GM19023 (cell line): ENCODE results near the gene CYTH4.
"Not testable (repeated sequence)": the region's sequence is repeated elsewhere in the genome, so short reads cannot be mapped to it uniquely, and the experiment has no call there.

Source experiments
- ATAC-seq: cut with Tn5 transposase; IDR thresholded peaks from one replicate; pipeline ENCODE4 v1.9.1; 2021; ENCODE audit warnings: mild to moderate bottlenecking, moderate library complexity; ENCODE audit not compliant: unreplicated experiment

CYTH4 gene, protein sequence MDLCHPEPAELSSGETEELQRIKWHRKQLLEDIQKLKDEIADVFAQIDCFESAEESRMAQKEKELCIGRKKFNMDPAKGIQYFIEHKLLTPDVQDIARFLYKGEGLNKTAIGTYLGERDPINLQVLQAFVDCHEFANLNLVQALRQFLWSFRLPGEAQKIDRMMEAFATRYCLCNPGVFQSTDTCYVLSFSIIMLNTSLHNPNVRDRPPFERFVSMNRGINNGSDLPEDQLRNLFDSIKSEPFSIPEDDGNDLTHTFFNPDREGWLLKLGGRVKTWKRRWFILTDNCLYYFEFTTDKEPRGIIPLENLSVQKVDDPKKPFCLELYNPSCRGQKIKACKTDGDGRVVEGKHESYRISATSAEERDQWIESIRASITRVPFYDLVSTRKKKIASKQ

DNA sequence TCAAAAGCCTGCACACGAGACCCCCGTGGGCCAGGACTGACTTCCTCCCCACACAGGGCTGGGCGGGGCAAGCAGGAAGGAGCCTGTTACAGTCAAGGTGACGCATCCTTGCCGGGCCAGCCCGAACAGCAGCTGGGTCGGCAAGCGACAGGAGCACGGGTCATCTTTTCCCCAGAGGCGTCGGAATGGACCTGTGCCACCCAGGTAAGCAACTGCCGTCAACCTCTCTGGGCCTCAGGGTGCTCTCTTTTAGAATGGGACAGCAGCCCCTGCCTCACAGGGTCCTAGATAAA, at the start of gene CYTH4:
Gene CYTH4 (plus strand): TSS at position 124 of the 293 bp plus-strand sequence. CDS start 62 bp downstream, at position 186.
- ATAC-seq: peak; percentile 61

- ATAC-seq: not testable (repeated sequence)
Measured at GRCh38 chr22:37233371-37233750, 48.9 kb upstream of the CYTH4 start.

GRCh38 chr22:37233751-37234631, 48.3 kb upstream of the CYTH4 start:
- ATAC-seq: no peak

GRCh38 chr22:37234736-37235711, 47.3 kb upstream of the CYTH4 start:
- ATAC-seq: no peak

DNA sequence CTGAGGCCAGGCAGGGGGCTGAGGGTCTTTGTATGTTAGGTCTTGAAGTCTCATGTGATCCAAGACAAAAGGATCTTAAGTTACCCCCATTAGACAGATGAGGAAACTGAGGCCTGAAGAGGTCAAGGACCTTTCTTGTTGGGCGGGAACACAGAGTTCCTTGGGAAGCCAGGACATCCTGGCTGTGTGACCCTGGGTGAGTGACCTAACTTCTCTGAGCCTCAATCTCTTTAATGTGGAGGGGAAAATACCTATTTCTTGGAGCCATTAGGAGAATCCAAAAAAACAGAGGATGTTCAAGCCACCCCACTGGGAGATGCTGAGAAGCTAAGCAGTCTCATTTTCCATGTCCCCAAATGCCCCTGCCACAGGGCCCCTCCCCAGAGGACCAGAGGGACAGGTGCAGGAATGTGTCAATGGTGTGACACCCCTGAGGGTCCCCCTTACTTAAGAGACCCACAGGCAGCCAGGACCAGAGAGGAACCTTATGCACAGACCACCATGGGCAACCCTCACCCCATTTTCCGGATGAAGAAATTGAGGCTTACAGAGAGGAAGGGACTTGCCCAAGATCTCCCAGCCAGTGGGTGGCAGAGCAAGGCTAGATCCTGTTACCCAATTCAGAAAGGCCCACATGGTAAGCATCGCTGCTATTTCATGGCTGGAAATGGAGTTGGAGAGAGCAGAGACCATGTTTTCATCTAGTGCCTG, 46.3 kb upstream of the CYTH4 start:
- ATAC-seq: no peak

DNA sequence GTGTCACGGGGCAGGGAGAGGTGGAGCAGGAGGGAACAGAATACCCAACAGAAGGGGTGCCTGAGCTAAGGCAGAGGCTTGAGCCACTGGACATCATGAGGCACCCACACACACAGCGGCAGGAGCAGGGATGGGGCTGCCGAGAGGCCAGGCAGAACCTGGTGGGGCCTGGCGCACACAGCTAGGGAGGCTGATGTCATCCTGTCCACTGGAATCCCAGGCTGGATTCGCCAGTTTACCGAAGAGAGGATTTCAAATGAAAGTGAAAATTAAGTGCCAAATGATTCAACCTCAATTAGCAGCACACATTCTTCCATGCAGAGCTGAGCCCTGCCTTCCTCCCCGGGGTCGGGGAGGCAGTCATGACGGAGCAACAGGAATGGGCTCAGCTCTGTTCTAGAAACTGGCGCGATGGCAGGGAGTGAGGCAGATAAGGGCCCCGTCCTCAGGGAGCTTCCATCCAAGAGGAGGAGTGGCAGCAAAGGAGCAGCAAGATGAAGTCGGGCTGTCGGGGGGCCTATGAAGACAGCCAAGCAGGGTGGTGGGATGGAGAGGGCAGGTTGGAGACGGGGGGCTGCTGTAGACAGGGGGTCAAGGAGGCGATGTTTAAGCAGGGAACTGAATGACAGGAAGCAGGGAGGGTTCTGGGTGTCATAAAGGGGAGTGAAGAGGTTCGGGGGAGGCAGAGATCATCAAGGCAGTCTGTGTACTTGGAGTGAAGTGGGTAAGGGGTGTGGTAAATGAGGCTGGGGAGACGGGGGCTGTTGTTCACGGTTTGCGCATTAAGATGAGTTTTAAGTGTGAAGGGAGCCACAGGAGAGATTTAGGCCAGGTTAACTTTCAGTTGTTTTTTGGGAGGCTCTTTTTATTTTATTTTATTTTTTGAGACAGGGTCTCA, 44.7 kb upstream of the CYTH4 start:
- no peak for ATAC-seq

- ATAC-seq: no peak
Measured at GRCh38 chr22:37239336-37240239, 42.7 kb upstream of the CYTH4 start.

DNA sequence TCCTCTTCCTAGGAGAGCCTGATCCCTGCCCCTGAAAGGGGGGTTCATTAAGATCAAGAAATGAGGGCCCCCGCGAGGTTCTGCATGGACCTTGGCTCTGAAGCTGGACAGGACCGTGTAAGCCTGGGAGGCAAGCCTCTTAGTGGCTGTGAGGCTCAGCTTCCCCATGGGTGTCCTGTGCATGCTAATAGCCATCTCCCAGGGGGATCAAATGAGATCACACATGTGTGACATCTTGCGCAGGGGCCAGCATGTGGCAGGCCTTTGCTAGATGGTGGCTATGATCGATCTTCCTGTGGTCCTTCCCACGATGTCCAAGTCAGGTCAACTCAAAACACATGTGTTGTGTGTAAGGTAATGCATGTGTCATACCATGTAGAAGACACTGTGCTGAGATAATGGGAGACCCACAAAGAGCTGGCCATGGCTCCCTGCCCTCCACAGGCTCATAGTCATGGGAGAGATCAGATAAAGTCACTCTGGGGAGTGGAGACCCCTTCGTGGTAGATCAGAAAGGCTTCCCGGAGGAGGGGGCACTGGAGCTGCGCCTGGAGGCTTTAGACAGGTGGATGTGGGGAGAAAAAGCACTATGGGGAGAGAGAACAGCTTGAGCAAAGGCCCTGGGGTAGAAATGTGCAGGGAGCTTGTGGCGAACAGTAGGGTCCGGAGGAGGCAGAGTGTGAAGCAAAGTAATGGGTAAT, 41.9 kb upstream of the CYTH4 start:
- no peak for ATAC-seq

- ATAC-seq: no peak
Measured at GRCh38 chr22:37240941-37241320, 41.4 kb upstream of the CYTH4 start.

- no peak for ATAC-seq
Measured at GRCh38 chr22:37241351-37242142, 40.8 kb upstream of the CYTH4 start.

GRCh38 chr22:37242395-37242918, 39.9 kb upstream of the CYTH4 start:
- peak; percentile 65 for ATAC-seq

DNA sequence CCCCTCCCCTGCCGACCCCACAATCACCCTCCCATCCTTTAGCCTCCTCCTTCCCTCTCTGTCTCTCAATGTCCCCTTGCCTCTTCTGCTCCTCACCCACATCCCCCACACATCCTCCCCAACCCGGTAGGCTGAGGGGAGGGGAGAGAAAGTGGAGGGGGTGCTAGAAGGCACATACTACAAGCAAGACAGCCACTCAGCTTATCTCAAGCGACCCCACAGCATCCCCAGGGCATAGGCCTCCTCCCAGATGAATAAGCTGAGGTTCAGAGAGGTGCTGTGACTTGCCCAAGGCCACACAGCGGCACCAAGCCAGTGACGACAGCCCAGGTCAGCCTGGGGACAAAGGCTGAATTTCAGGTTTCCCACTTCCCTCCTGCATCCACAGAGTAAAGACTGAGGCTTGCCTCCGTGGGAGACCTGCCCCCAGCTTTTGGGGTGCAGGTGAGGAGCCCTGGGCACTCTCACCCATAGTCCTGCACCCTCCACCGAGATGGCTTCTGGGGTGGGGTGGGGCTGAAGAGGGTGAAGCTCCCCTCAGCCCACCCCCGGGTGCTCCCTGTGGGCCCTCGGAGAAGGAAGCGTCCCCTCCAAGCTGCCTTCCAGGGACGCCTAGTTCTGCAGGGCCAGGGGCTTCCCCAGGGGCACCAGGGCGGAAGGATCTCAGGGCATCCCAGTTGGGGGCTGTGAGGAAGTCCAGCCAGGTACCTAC, 38.8 kb upstream of the CYTH4 start:
- ATAC-seq: peak; percentile 16

- ATAC-seq: peak; percentile 52
Measured at GRCh38 chr22:37244114-37244921, 38.0 kb upstream of the CYTH4 start, which contains the start of gene RAC2. Gene RAC2 (minus strand): TSS chr22:37244269. CDS start chr22:37244148, 121 bp downstream.

- ATAC-seq: no peak
Measured at GRCh38 chr22:37244922-37245722, 37.2 kb upstream of the CYTH4 start.
